GM12801 (cell line): ENCODE data around the gene ATP10B.

Experiments
- CTCF ChIP-seq: IDR thresholded peaks from one replicate; pipeline ENCODE4 v1.5.1; 2011; ENCODE audit warnings: control low read depth; ENCODE audit not compliant: insufficient read length; ENCODE audit errors: extremely low read depth

Gene ATP10B

GRCh38 chr5:160524827-160525226, 327.2 kb downstream of the ATP10B start:
- no peak for TF ChIP-seq CTCF

- TF ChIP-seq CTCF = no peak
Measured at GRCh38 chr5:160523502-160524163, 328.4 kb downstream of the ATP10B start.

GRCh38 chr5:160521392-160521663, 330.7 kb downstream of the ATP10B start:
- TF ChIP-seq CTCF = no peak

- no peak for TF ChIP-seq CTCF
Measured at GRCh38 chr5:160520609-160521391, 331.2 kb downstream of the ATP10B start.

GRCh38 chr5:160516696-160517530, 335.1 kb downstream of the ATP10B start:
- no peak for TF ChIP-seq CTCF

- no peak for TF ChIP-seq CTCF
Measured at GRCh38 chr5:160514866-160515265, 337.1 kb downstream of the ATP10B start.

- no peak for TF ChIP-seq CTCF
Measured at GRCh38 chr5:160514191-160514590, 337.8 kb downstream of the ATP10B start.
